Measurements from ENCODE around the gene COQ8A. TPM values are rescaled to one million over a fixed set of nuclear protein-coding genes. Genes with fewer than 3 reads are reported as not detected.
A peak's percentile ranks its signal among the peaks of the same experiment; 100 is the strongest.

The COQ8A gene
- total RNA-seq, 4 donors from 2014 or later: 53.4 to 97.5 (median 72.7) TPM

GRCh38 chr1:226942392-226942791 lies 2.3 kb downstream of the COQ8A start:
- intact Hi-C loops (cut with DNase I; ENCODE audit: low total_unique reads): no loop called here
- WGBS, 2 donors: 63 to 65% methylated on average over 3 of the region's 3 CpGs
- peak in 1 of 2 donors; percentile 29 for DNase-seq (ENCODE audit: low spot score in 2 of 2)
- TF ChIP-seq POLR2A (IDR thresholded peaks at IDR 0.05): no peak
- H3K4me3 ChIP-seq (ENCODE audit: low read depth, poor library complexity, severe bottlenecking): no peak overlapping the region

- WGBS, 2 donors: 66 to 70% methylated on average over 5 of the region's 5 CpGs
- intact Hi-C loops (cut with DNase I; ENCODE audit: low total_unique reads): no loop called here
- peak in 1 of 2 donors; percentile 66 for DNase-seq (ENCODE audit: low spot score in 2 of 2)
- TF ChIP-seq, protein P1, sequence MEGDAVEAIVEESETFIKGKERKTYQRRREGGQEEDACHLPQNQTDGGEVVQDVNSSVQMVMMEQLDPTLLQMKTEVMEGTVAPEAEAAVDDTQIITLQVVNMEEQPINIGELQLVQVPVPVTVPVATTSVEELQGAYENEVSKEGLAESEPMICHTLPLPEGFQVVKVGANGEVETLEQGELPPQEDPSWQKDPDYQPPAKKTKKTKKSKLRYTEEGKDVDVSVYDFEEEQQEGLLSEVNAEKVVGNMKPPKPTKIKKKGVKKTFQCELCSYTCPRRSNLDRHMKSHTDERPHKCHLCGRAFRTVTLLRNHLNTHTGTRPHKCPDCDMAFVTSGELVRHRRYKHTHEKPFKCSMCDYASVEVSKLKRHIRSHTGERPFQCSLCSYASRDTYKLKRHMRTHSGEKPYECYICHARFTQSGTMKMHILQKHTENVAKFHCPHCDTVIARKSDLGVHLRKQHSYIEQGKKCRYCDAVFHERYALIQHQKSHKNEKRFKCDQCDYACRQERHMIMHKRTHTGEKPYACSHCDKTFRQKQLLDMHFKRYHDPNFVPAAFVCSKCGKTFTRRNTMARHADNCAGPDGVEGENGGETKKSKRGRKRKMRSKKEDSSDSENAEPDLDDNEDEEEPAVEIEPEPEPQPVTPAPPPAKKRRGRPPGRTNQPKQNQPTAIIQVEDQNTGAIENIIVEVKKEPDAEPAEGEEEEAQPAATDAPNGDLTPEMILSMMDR (IDR thresholded peaks at IDR 0.05): no peak
- no peak for TF ChIP-seq POLR2A (IDR thresholded peaks at IDR 0.05)
- no peak overlapping the region for H3K4me3 ChIP-seq (ENCODE audit: low read depth, poor library complexity, severe bottlenecking)
These were observed 3.1 kb downstream of the COQ8A start for GRCh38 chr1:226943156-226943555.

- no peak for DNase-seq (ENCODE audit: low spot score in 2 of 2)
- no peak for TF ChIP-seq POLR2A (IDR thresholded peaks at IDR 0.05)
- TF ChIP-seq, protein P1 (IDR thresholded peaks at IDR 0.05): no peak
- intact Hi-C loops (cut with DNase I; ENCODE audit: low total_unique reads): no loop called here
- no peak overlapping the region for H3K4me3 ChIP-seq (ENCODE audit: low read depth, poor library complexity, severe bottlenecking)
- WGBS, 2 donors: 92 to 94% methylated on average over 2 of the region's 2 CpGs
These were observed 3.8 kb downstream of the COQ8A start for GRCh38 chr1:226943927-226944326.

- intact Hi-C loops (cut with DNase I; ENCODE audit: low total_unique reads): no loop called here
- H3K4me3 ChIP-seq (ENCODE audit: low read depth, poor library complexity, severe bottlenecking): no peak overlapping the region
- 58 to 64% methylated on average over 19 of the region's 19 CpGs for WGBS, 2 donors
- peak in 1 of 2 donors; percentile 84 for DNase-seq (ENCODE audit: low spot score in 2 of 2)
- TF ChIP-seq POLR2A (IDR thresholded peaks at IDR 0.05): no peak
- TF ChIP-seq, protein P1 (IDR thresholded peaks at IDR 0.05): no peak
These were observed 5.2 kb downstream of the COQ8A start for GRCh38 chr1:226945106-226945857.

DNA sequence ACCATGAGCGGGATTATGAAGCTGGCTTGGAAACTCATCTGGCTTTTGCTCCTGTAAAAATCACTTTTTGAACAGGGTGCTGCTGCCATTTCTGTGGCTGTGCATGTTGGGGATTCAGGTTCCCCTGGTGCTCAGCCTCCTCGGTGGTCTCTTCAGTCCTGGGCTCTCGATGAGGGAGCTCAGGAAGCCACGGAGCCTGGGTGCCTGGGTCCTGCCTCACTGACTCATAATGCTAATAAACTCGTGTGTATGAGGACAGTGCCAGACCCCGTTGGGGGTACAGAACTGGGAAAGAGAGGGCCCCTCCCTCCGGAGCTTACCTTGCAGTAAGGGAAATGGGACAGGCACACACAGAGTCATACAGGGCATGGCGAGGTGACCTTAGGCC lies 5.8 kb downstream of the COQ8A start:
- TF ChIP-seq, protein P1 (IDR thresholded peaks at IDR 0.05): no peak
- no peak for TF ChIP-seq POLR2A (IDR thresholded peaks at IDR 0.05)
- WGBS, 2 donors: 76 to 82% methylated on average over 8 of the region's 8 CpGs
- peak in 1 of 2 donors; percentile 78 for DNase-seq (ENCODE audit: low spot score in 2 of 2)
- intact Hi-C loops (cut with DNase I; ENCODE audit: low total_unique reads): no loop called here
- H3K4me3 ChIP-seq (ENCODE audit: low read depth, poor library complexity, severe bottlenecking): no peak overlapping the region

GRCh38 chr1:226946285-226946684 lies 6.2 kb downstream of the COQ8A start:
- no peak for TF ChIP-seq POLR2A (IDR thresholded peaks at IDR 0.05)
- TF ChIP-seq, protein P1 (IDR thresholded peaks at IDR 0.05): no peak
- peak in 1 of 2 donors; percentile 85 for DNase-seq (ENCODE audit: low spot score in 2 of 2)
- intact Hi-C loops (cut with DNase I; ENCODE audit: low total_unique reads): no loop called here
- 85 to 87% methylated on average over 9 of the region's 9 CpGs for WGBS, 2 donors
- no peak overlapping the region for H3K4me3 ChIP-seq (ENCODE audit: low read depth, poor library complexity, severe bottlenecking)

Measured in lower leg skin (tissue), 4 donors.